Mesodermal cell (in vitro differentiated cells): ENCODE measurements around the gene SAA2.
"Not testable (repeated sequence)": the region's sequence is repeated elsewhere in the genome, so short reads cannot be mapped to it uniquely, and the experiment has no call there.

Experiments used
- H3K27ac ChIP-seq: 2 replicates; pipeline ENCODE4 v1.7.0; 2013; ENCODE audit warnings: mild to moderate bottlenecking, low read depth, low read length, moderate library complexity; ENCODE audit not compliant: severe bottlenecking
- H3K36me3 ChIP-seq: 2 replicates; pipeline ENCODE4 v1.7.1; 2013; ENCODE audit warnings: mild to moderate bottlenecking, low read length, moderate library complexity; ENCODE audit not compliant: control insufficient read depth, insufficient read depth
- H3K4me1 ChIP-seq: one replicate; pipeline ENCODE4 v1.7.1; 2013; ENCODE audit warnings: mild to moderate bottlenecking, low read length; ENCODE audit not compliant: insufficient read depth, control insufficient read depth, poor library complexity, severe bottlenecking
- H3K4me3 ChIP-seq: 2 replicates; pipeline ENCODE4 v1.7.0; 2013; ENCODE audit warnings: low read length, control low read depth, mild to moderate bottlenecking; ENCODE audit not compliant: insufficient read depth, poor library complexity, severe bottlenecking; ENCODE audit errors: extremely low read depth
- H3K9me3 ChIP-seq: 2 replicates; pipeline ENCODE4 v1.7.1; 2013; ENCODE audit warnings: mild to moderate bottlenecking, low read length, moderate library complexity; ENCODE audit not compliant: control insufficient read depth
- WGBS, 2 experiments: methylation state at CpG; one replicate each; pipeline ENCODE4 v1.1.5; 2013; ENCODE audit warnings: missing lambda C conversion rate in 2 of 2; ENCODE audit not compliant: insufficient coverage in 2 of 2; 5-methylcytosine and 5-hydroxymethylcytosine counted together

The SAA2 gene

DNA sequence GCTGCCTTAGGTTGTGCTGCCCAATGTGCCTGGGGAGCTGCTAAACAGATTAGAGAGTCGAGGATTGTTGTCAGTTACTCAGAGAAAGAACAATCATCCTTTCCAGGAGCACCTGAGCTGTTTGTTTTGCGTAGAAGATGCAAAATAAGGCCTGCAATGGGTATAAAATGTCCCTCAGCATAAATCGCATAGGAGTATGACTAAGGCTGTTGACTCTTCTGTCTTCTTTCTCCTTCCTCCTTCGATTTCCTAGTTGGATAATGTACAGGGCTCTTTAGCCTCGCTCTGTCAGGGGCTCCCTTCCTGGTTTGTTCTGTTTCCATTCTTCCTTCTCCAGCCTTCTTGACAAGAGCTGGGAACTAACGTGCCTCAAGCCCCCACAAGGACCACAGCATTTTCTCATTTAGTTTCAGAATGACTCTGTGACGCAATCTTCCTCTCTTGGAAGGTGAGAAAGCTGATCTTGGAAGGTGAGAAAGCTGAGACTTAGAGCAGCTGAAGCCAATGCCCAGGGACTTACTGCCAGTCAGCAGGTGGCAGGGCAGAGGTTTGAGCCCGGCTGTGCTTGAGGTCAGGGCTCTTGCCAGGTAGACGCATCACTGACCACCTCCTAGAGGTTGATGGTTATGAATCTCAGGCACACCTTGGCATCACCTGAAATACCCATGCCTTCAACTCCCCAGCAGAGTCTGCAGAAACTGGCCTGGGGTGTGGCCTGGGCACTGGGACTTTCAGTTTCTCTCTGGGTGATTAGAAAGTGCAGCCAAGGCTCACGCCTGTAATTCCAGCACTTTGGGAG is 19.1 kb upstream of the SAA2 start:
- H3K36me3 ChIP-seq, H3K4me3 ChIP-seq, H3K4me1 ChIP-seq, H3K27ac ChIP-seq, H3K9me3 ChIP-seq: not testable (repeated sequence)
- no CpG with 5 or more reads among the region's 10 CpGs for WGBS, 2 experiments

DNA sequence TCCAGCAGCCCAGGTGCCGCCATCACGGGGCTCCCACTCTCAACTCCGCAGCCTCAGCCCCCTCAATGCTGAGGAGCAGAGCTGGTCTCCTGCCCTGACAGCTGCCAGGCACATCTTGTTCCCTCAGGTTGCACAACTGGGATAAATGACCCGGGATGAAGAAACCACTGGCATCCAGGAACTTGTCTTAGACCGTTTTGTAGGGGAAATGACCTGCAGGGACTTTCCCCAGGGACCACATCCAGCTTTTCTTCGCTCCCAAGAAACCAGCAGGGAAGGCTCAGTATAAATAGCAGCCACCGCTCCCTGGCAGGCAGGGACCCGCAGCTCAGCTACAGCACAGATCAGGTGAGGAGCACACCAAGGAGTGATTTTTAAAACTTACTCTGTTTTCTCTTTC is 17.5 kb upstream of the SAA2 start, which contains the start of gene SAA1:
SAA1 (plus strand) TSS at position 316 of the 400 bp plus-strand sequence. CDS start 624 bp downstream, outside the sequence.
- Histone ChIP-seq H3K36me3 (no peaks in the 10 kb centered on the region), H3K9me3 (no peaks in the 10 kb centered on the region), H3K4me3 (no peak within 1 kb of the TSS), H3K27ac (no peak within 1 kb of the TSS), H3K4me1 (peaks cover 12% of the 10 kb centered on the region)
- 88 to 97% methylated on average over 5 of the region's 8 CpGs for WGBS, 2 experiments

DNA sequence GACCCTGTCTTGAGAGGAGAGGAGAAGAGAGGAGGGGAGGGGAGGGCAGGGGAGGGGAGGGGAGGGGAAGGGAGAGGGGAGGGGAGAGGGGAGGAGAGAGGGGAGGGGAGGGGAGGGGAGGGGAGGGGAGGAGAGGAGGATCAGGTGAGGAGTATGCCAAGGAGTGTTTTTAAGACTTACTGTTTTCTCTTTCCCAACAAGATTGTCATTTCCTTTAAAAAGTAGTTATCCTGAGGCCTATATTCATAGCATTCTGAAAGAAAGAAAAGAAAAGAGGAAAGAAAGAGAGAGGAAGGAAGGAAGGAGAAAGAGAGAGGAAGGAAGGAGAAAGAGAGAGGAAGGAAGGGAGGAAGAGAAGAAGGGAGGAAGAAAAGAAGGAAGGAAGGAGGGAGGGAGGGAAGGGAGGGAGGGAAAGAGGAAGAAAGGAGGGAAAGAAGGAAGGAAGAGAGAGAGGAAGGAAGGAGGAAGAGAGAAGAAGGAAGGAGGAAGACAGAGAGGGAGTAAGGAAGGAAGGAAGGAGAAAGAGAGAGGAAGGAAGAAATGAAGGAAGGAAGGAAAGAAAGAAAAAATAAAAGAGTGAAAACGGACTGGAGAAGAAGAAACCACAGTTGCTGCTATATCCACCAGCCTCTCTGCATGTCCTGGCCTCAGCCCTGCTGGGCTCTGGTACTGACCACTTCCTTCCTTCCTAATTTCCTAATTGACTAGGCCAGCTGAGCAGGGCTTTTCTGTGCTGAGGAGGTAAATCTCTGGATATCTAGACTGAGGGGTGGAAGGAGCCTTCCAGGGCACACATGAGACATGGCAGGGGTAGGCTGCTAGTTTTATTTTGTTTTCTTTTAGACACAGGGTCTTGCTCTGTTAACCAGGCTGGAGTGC is 16.4 kb upstream of the SAA2 start:
- H3K4me1 ChIP-seq = peaks cover 12% of the 10 kb centered on the region

DNA sequence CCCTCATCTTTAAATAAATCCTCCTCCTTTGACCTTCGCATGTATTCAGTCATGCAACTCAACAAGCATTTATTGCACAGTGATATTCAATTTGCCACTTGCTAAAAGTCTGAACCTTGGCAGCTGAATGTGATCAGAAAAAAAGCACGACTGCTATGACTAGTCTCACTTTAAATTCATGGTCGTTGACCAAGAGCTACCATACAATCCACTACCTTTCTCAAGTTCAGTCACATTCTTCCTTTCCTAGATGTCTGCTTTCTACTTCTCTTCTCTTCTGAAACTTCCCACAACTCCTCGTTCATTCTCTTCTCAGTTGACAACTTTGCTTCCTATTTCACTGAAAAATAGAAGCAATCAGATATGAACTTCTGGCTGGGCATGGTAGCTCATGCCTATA is 15.6 kb upstream of the SAA2 start:
- H3K27ac ChIP-seq = no peak overlapping the region
- no peak overlapping the region for H3K4me3 ChIP-seq
- 86 to 95% methylated on average over 4 of the region's 4 CpGs for WGBS, 2 experiments
- H3K9me3 ChIP-seq = no peaks in the 10 kb centered on the region
- peaks cover 12% of the 10 kb centered on the region for H3K4me1 ChIP-seq
- H3K36me3 ChIP-seq = no peaks in the 10 kb centered on the region

More for the DNA sequence above, 16.4 kb upstream of the SAA2 start:
- Histone ChIP-seq H3K36me3 (no peaks in the 10 kb centered on the region), H3K27ac (no peak overlapping the region), H3K9me3 (no peaks in the 10 kb centered on the region), H3K4me3 (no peak overlapping the region)
- WGBS, 2 experiments = no CpG with 5 or more reads among the region's 1 CpG

DNA sequence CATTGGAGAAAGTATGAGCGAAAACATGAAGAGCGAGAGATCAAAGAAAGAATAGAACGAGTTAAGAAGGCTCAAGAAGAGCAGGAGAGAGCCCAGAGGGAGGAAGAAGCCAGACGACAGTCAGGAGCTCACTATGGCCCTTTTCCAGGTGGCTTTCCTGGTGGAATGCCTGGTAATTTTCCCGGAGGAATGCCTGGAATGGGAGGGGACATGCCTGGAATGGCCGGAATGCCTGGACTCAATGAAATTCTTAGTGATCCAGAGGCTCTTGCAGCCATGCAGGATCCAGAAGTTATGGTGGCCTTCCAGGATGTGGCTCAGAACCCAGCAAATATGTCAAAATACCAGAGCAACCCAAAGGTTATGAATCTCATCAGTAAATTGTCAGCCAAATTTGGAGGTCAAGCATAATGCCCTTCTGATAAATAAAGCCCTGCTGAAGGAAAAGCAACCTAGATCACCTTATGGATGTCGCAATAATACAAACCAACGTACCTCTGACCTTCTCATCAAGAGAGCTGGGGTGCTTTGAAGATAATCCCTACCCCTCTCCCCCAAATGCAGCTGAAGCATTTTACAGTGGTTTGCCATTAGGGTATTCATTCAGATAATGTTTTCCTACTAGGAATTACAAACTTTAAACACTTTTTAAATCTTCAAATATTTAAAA is 14.3 kb upstream of the SAA2 start:
- peaks cover 12% of the 10 kb centered on the region for H3K4me1 ChIP-seq
- H3K9me3 ChIP-seq, H3K27ac ChIP-seq, H3K36me3 ChIP-seq, H3K4me3 ChIP-seq: not testable (repeated sequence)
- WGBS, 2 experiments = 67 to 85% methylated on average over 3 to 4 of the region's 8 CpGs

DNA sequence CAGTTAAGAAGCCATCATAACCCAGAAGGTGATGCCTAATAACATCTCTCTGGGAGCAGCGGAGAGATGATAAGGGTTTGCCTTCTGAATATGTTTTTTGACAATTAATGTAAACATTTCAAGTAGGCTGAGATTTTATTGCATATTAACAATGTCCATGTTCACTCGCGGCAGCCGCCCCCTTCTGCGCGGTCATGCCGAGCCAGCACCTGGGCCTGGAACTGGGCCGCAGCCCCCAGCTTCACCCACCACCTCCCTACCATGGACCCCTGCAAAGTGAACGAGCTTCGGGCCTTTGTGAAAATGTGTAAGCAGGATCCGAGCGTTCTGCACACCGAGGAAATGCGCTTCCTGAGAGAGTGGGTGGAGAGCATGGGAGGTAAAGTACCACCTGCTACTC is 13.3 kb upstream of the SAA2 start:
- no peaks in the 10 kb centered on the region for H3K36me3 ChIP-seq
- H3K9me3 ChIP-seq = no peaks in the 10 kb centered on the region
- peaks cover 12% of the 10 kb centered on the region for H3K4me1 ChIP-seq
- WGBS, 2 experiments = 96 to 100% methylated on average over 7 to 10 of the region's 14 CpGs
- H3K4me3 ChIP-seq = no peak overlapping the region
- H3K27ac ChIP-seq = no peak overlapping the region

DNA sequence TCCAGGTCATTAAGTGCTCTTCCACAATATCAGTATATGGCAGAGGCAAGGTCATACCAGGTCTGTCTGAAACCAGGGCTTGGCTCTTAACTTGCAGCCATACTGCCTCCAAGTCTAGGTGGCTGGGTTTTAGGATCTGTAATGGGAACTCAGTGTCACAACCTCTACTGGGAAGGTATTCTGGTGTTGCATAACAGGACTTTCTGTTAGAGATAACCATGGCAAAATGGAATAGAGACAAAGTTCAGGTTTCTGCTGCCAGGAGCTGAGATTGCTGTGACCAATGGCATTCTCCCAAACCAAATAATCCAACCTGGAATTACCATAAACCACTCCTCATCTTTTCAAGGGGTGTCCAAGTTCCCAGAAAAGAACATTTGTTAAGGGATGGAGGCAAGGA is 10.8 kb upstream of the SAA2 start:
- Histone ChIP-seq H3K4me3 (no peak overlapping the region), H3K4me1 (peaks cover 12% of the 10 kb centered on the region), H3K36me3 (no peaks in the 10 kb centered on the region), H3K27ac (no peak overlapping the region), H3K9me3 (no peaks in the 10 kb centered on the region)

DNA sequence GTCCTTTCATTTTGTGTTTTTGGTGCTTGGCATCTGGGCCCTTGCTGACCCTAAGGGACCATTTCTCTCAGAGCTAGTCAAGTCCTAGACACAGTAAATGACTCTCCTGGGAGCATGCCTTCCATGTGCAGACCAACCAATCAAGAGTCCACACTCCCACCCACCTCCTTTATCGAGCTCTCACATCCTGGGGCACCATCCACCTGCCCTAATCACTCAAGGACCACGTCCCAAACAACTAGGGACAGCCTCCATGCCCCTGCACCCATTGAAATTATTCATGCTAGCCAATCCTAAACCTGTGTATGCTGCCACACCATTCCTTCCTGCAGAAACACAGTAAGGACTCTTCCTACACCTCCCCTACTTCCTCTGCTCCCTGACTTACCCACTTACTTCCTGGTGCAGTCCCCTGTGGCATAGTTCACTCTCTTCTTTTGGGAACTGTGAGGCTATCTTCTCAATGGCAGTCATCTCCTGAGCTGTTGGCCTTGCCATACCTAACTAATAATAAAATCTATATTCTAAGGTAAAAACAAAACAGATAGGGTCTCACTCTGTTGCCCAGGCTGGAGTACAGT is 6.4 kb upstream of the SAA2 start:
- Histone ChIP-seq H3K27ac (no peak overlapping the region), H3K9me3 (no peaks in the 10 kb centered on the region), H3K36me3 (no peaks in the 10 kb centered on the region), H3K4me3 (no peak overlapping the region), H3K4me1 (no peaks in the 10 kb centered on the region)
- WGBS, 2 experiments = 76 to 100% methylated on average over 2 of the region's 2 CpGs

DNA sequence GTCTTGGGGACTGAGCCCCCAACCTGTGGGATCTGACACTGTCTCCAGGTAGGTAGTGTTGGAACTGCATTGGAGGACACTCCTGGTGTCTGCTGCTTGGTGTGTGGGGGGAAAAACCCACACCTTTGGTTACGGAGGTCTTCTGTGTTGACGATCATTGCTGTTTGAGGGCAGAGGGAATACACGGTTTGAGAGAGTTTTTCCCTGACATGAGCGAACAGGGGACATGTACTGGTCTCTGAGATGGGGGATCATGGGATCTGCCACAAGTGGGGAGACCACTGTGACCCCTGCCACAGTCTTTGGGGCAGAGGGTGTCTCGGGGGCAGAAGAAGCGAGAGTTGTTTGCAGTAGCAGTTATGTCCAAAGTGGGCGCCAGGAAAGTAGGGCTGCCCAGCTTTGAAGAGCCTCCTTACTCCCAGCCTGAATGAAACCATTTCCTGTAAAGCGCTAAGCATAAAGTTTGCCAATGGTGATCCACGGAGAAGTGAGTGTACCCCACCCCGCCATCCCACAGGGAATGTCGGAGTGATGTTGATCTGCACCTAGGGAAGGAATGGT is 5.4 kb upstream of the SAA2 start:
- Histone ChIP-seq H3K27ac (no peak overlapping the region), H3K4me1 (no peaks in the 10 kb centered on the region), H3K4me3 (no peak overlapping the region), H3K36me3 (no peaks in the 10 kb centered on the region), H3K9me3 (no peaks in the 10 kb centered on the region)
- WGBS, 2 experiments = 76 to 88% methylated on average over 9 to 11 of the region's 11 CpGs

DNA sequence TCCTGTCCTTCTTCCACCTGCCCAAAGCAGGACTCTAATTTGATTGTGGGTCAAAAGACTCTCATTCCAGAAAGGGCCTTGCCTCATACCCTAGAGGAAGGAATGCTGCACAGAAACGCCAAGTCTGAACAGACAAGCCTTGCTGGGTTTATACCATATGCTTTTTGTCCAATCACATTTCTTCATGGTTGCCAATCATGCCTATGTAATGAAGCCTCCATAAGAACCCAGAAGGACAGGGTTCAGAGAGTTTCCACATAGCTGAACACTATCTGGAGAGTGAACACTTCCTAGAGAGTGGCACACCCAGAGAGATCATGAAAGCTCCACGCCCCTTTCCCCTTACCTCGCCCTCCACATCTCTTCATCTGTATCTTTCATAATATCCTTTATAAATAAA is 4.8 kb upstream of the SAA2 start:
- WGBS, 2 experiments = 78 to 80% methylated on average over 2 to 3 of the region's 3 CpGs
- Histone ChIP-seq H3K27ac (no peak overlapping the region), H3K4me3 (no peak overlapping the region), H3K9me3 (no peaks in the 10 kb centered on the region), H3K4me1 (no peaks in the 10 kb centered on the region), H3K36me3 (no peaks in the 10 kb centered on the region)
